ENCODE data around the gene MYBPH.

DNA sequence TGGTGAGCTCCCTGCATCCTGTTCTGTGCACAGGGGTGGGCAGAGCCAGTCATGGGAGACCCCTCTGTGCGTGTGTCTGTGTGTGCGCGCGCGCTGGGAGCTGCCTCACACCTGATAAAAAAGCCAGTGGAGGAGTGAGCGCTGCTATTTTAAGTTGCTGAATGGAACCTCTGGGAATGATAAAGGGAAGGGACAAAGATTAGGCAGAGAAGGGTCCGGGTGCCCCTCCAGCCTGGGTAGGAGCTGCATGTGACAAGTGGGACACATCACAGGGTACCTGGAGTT, 47.3 kb downstream of the MYBPH start:
- TF ChIP-seq, protein P1, sequence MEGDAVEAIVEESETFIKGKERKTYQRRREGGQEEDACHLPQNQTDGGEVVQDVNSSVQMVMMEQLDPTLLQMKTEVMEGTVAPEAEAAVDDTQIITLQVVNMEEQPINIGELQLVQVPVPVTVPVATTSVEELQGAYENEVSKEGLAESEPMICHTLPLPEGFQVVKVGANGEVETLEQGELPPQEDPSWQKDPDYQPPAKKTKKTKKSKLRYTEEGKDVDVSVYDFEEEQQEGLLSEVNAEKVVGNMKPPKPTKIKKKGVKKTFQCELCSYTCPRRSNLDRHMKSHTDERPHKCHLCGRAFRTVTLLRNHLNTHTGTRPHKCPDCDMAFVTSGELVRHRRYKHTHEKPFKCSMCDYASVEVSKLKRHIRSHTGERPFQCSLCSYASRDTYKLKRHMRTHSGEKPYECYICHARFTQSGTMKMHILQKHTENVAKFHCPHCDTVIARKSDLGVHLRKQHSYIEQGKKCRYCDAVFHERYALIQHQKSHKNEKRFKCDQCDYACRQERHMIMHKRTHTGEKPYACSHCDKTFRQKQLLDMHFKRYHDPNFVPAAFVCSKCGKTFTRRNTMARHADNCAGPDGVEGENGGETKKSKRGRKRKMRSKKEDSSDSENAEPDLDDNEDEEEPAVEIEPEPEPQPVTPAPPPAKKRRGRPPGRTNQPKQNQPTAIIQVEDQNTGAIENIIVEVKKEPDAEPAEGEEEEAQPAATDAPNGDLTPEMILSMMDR (IDR thresholded peaks at IDR 0.05) = no peak
- no peak for TF ChIP-seq POLR2A (IDR thresholded peaks at IDR 0.05)

Measured in right lobe of liver (tissue), 4 donors.